ENCODE results near the gene RABGEF1. TPM values are rescaled to one million over a fixed set of nuclear protein-coding genes. Genes with fewer than 3 reads are reported as not detected.

Gene RABGEF1
- 22.7 to 30.9 TPM (median 25.3 TPM) in 5 replicates for total RNA-seq (2022; extraction: Qiagen RNA extraction)

GRCh38 chr7:66740302-66740979 is at the start of gene RABGEF1:
Gene RABGEF1 (plus strand): TSS chr7:66740733. CDS start chr7:66771900, 31,167 bp downstream.

Other genes with a start within 250 kb of the RABGEF1 start
- gene KCTD7, start 111.9 kb upstream of the RABGEF1 start, total RNA-seq (2022; extraction: Qiagen RNA extraction), result 4.7 to 6.9 TPM (median 6.3 TPM) in 5 replicates
- gene TMEM248, start 180.5 kb downstream of the RABGEF1 start, total RNA-seq (2022; extraction: Qiagen RNA extraction), result 76.0 to 93.2 TPM (median 87.5 TPM) in 5 replicates